Stimulated activated CD8-positive, alpha-beta memory T cell treated with anti-CD3 and anti-CD28 coated beads, Interleukin-4, amount 100 ng/mL, for 24 hours (primary cell): ENCODE results near the gene ARHGAP26.

ENCODE experiments used
- DNase-seq: peaks from one replicate; pipeline ENCODE4 v3.0.0-alpha.2; 2020; ENCODE audit warnings: low read depth

ARHGAP26 gene

DNA sequence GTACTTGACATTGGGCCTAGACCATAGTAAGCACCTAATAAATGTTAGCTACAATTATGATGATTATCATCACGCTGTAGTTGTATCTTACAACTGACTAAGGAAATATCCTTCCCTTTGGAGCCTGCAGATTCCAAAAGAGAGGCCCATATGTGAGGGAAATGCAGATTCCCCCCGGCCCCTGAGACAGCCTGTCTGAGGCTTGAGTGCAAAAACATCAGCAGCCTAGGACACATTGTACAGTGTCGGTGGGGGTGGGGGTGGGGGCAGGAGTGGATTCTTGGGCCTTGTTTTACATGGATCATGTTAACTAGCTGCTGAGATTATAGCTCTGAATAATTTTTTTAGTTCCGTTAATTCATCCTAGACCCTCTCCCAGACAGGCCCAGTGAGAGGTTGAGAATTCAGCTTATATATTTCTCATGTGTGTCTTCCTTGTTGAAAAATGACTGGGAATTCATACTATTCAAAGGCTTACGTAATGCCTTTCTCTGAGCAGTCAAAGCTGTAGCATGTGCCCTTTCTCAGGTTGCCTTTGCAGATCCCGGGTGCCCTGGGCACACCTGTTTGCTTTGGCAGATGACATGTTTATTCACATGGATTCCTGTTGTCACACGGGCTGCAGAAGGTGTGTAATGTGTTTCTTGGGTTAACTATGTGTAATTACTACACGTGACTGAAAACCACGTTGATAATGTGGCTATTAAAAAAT is 370.5 kb downstream of the ARHGAP26 start:
- no peak for DNase-seq

DNA sequence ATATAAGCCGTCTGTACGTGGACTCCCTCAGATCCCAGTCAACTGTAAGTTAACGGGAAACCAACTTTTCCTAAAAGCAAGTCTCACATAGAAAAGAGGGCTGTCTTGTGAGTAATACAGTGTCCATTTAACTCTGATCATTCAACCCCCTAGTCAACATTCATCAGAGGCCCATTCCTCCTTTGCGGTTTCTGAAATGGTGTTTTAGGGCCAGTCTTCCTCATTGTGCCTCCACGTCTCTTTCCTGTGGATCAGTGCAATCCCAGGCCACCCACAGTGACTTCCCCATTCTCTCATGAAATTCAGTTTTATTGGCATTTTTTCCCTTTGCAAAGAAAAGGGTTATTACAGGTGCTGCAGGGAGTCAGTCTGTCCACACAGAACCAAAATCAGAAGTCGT is 371.5 kb downstream of the ARHGAP26 start:
- no peak for DNase-seq

DNA sequence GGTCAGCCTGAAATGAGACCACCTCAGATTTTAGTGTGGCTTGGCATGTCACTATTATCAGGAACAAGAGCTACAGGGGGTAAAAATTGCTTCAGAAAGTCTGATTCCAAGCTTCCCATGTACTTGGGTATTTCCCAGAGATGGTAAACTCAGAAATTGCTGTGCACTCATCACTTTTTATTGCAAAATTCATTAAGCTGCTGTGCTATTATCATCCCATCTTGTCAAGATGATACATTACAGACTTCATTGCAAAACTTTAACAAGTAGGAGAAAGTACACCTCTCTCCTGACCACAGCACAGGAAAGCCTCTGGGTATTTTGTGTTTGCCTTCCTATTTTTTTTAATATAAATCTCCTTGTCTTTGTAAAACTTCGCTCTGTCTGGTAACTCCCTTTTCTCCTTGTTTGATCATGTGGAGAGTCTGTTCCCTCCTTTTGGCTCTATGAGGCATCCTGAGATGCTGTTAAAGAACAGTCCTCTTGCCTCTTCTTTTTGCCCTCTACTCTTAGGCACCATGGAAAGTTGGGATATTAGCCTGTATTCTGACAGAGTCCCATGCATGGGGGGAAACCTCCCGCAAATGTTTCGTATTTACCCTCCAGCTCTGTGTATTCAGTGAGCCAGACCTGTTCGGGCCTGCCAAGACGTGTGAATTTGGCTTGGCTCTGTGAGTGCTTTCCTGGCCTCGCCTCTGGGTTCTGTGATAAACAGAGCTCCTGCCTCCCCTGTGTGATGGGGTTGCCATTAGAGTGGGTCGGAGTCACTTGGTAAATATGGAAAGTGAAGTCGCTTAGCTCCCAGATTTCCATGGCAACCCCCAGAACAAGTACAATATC is 372.6 kb downstream of the ARHGAP26 start:
- no peak for DNase-seq

DNA sequence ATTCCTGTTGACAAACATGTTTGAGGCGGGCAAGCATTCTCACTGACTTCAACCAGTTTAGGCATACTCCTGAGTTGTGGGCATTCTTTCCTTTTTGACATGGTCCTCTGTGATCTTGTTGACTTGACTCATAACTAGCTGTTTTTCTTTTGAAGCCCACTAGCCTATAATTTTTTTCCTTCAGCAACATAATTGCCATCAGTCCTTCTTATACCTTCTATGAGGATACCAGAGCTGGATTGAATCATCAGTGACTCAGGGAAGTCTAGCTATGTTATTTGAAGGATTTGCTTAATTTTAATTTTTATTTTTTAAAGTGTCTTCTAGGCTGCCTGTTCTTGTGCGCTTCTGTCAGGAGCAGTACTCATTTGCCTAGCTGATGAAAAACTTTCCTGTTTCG is 373.8 kb downstream of the ARHGAP26 start:
- no peak for DNase-seq

DNA sequence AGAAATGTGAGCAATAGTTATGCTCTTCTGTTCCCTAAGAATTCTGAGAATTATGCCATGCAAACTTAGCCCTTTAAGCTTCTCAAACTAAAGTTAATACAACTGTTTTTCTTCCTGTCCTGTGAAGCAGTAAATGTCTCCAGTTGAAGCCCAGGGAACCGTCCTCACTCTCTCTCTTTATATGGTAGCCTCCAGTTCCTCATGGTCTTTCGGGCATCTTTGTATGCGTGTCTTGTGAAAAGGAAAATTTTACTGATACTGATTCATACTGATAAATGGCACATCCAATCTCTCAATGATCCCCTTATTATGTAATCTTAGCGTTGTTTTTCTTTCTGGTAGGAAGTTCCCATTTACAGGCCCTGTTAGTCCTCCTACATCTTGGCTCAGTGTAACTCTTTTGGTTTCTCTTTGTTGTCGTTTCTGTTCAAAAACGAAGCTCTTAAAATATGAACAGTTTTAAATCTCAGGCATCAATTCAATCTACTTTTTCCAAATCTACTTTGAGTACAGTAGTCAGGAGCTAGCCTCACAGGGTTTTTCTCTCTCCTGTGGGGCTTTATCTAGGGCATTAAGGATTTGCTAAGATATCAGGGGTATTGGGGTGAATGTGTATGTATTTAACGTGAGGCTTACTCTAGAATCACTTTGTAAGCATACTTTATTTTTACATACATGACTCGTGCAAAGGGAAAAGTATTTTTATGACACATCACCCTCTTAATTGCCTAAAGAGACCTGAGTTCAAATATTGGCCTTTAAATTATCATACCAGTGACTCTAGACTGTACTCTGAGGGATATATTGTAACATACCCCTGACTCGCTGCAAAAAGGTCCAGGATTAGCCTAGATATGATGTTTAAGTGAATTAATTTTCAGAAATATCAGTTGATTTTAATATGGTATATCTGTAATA is 375.3 kb downstream of the ARHGAP26 start:
- DNase-seq = no peak

DNA sequence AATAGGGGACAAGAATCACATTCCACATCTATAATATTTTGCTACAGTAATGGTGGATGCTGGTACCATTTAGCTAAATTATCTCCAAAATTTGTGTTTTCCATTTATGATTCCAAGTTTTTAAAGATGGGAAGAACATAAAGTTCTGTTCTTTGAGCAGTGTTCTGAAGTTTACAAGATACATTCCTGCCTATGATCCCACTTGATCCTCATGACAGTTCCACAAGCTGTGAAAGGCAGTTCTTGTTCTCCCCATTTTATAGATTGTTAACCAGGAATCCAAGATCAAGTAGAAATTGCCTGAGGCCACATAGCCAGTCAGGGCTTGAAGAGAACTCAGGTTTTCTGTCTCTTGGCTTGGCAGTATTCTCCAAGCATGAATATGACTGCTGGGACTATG is 376.0 kb downstream of the ARHGAP26 start:
- no peak for DNase-seq

DNA sequence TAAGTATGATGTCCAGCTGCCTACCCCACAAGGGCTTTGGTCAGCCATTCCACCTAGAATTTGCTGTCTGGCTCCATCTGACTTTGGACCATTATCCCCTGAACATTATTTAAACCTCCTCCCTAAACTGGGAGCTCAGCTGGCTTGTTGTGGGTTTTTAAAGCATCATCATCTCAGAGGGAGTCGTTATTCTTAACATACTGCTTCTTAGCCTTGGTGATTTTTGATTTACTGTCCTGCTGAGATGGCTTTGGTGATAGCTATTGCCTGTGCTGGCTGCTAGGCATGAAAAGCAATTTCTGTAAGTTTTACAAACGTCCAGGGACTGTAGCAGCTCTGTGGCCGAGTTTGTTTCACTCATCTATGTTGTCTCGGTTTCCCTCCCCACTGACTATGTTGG is 377.2 kb downstream of the ARHGAP26 start:
- no peak for DNase-seq

DNA sequence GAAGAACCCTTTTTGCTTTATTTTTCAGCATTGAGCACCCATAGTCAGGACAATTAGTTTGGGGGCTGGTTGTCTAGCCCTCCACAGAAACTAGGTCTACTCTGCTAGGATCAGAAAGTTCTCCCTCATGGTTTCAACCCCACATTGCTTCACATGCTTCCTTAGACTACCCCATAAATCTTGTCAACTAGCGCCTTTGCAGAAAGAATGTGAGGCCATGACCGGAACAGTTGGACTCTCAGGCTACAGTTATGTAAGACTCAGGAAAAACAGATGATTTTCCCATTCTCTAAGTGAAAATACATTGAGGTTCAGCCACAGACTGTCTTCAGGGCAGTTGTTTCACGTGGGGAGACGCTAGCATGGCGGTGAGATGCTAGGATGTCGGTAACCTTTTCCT is 377.7 kb downstream of the ARHGAP26 start:
- no peak for DNase-seq

DNA sequence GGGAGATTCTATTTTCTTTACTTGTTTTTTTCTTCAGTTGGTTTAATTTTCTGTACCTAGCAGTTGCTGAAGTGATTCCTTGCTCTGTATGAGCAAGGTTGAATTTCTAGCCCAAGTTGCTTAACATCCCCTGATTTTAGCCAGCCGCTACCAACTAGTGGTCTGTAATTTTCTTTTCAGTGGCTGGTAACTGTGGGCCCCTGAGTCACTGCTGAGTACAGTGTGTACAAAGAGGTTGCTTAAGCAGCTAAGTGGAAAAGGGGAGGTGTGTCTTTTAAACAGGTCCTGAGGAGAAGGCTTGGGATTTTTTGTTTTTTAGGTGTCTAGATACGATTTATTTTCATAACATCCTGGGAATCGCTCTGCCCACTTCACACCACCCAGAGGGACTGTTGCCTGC is 378.6 kb downstream of the ARHGAP26 start:
- no peak for DNase-seq

DNA sequence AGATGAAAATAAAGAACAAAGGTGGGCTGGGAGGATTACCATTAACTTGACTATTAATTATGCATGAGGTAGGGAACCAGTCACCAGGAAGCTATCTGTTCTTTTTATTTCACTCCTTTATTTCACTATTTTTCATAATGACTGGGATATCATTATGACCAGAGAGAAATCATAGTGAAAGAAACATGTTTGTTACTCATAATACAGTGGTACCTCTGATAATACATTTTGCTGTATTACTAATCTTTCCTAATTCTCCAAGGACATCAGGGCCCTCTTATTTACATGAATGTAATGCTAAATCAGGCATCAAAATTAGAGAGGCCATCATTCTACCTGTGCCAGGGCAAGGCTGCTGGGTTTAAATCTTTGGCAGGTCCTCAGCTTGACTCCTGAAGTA is 379.6 kb downstream of the ARHGAP26 start:
- DNase-seq = no peak

DNA sequence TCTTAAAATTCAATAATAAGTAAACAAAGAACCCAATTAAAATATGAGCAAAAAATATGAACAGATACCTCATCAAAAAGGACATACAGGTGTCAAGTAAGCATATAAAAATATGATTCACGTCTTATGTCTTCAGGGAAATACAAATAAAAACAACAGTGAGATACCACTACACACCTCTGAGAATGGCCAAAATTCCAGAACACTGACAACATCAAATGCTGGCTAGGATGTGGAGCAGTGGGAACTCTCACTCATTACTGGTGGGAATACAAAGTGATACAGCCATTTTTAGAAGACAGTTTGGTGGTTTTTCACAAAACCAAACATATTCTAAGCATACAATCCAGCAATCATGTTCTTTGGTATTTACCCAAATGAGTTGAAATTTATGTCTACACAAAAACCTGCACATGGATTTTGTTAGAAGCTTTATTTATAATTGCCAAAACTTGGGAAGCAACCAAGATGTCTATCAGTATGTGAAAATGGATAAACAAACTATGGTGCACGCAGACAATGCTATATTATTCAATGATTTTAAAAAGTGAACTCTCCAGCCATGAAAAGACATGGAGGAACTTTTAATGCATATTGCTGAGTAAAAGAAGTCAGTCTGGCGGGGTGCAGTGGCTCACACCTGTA is 381.0 kb downstream of the ARHGAP26 start:
- no peak for DNase-seq

DNA sequence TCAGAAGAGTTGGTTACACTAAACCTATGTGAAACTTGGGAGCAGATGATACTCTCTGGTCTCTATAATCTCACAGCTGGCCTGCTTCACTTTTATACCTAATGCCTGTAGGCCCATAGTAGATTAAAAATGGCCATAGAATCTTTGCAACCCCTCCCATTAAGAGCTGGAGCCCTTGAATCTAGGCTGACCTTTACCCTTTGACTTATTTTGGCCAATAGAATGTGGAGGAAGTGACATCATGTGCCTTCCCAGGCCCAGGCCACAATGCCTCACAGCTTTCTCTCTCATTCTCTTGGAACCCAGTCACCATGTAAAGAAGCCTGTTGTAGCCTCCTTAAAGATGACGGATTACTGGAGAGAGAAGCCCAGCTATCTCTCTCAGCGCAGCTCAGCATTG is 382.3 kb downstream of the ARHGAP26 start:
- DNase-seq = no peak

DNA sequence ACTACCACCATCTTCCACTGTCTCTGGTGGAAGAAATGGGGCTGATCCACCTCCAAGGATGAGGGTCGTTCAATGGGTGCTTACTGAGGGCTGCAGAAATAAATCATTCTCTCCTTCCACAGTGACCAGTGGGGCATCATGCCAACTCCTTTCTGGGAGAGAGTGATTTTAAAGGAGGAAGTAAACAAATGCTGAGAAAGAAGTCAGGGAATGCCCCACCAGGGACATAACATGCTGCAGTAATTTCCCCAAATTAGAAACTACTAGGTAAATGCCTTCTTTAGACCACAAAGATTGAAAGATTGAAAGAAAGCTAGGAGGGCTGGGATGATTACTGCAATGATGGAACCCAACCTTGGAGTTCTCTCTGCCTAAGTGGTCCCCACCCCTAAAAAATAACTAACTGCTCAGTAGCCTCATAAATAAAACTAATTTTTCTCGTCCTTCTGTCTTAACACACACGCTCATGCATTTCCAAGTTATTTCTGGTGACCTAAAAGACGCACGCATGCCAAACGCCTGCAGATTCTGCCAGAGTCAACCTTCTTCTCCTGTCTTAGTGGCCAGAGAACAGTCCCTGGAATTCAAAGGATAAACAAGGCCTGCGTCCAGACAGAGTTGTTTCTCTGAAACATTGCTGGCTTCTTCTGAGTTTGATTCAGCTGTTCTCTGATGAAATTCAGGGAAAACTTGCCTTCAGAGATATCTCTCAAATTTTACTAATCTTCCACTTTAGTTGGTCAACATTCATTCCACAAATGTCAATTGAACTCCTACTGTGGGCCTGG is 383.3 kb downstream of the ARHGAP26 start:
- no peak for DNase-seq

DNA sequence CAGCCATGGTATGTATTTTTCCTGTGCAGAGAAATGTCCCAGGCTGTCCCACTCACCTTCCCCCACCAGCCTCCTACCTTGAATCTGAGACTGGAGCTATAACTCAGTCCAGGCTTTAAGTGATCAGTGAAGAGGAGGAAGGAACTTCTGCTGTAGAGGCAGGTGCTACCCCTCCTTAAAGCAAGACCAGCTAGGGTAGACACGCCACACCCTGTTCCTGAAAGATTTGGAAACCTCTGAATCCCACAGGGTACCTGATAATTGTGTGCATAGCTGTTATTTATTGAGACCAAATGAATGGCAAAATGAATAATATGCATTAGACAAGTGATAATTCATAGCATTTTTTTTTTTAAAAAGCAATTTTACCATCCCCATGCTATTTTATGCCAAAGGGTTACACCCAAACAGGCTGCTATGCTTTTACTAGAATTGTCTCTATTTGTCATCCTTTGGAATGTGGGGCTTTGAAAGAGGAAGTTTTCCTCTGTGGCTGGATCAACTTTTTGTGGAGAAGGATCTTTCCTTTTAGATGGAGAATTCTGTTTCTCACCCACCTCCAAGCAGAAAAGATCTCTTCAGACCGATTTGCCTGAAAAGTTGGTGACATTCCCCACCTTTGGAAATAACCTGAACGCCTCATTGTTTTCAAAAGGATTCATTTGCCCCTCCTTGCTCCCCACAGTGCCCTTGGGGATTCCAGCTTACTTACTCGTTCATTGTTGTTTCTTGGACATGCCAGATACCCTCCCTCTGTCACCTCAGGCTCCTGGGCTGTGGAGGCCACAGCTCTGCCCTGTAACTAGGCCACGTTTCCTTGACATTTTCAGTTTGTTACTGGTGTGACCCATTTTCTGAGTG is 384.6 kb downstream of the ARHGAP26 start:
- no peak for DNase-seq

DNA sequence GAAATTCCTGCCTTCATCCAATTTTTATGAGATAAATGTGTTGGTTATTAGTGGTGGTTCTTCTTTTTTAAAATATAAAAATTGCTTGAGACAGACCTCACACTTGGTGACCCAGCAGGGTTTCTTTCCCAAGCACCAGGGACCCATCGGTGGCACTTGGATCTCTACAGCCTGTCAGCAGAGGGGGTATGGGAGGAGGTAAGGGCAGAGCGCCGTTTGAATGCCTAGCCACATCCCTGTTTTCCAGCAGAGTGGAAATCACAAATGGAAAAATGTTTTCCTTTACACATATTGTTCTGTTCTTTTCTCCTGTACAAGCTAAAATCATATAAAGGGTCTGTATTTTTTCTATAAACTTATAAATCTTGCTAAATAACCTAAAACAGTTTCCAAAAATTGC is 385.3 kb downstream of the ARHGAP26 start:
- no peak for DNase-seq

DNA sequence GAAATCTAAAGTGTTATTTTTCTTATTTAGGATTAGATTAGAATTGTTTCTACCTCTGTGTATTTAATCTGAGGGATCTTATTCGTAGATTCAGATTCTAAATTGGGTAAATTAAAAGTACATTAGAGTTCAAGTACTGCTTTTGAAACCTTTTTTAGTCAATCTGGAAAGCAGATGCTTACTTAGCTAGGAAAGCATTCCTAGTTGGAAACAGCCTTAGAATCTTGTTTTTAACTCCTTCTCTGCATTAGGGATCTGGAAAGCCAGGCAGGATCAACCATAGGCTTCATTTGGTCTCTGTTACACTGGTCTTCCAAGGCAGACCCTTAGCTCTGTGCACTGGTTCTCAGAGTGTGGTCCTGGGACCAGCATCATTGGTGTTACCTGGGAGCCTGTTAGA is 385.9 kb downstream of the ARHGAP26 start:
- no peak for DNase-seq

DNA sequence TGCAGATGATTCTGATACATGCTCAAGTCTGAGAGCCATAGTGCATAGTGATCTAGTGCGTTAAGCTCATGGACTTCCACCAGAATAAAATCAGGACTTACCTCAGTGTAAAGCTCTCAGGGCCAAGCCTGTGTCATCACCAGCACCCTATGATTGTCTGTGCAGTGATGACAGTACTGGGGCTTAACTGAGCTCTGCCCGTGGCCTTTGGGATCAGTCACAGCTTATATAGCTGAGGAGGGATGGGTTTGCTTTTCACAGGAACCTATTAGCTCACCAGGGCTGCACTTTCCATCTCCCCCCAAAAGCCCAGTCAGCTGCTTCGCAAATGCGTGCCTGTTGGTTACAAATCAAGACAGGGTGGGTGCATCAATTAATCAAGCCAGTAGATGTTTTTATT is 386.4 kb downstream of the ARHGAP26 start:
- no peak for DNase-seq

DNA sequence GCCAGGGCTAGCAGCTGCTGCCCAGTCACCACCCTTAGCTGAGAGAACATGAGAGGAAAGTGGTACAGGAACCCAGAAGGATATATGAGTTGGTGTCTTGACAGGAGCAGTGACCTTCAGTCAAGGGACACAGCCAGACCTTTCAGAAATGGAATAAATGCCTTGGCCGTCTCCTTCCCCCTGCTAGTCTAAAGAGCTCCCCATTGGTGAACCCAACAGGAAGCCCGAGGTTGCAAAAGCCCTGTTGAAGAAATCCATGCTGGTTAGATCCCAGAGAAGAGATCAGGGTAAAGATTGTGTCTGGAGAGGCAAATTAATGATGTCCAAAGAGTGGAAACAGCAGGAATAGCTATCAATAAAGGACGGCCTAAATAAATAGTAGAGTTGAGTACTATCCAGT is 388.9 kb downstream of the ARHGAP26 start:
- no peak for DNase-seq

DNA sequence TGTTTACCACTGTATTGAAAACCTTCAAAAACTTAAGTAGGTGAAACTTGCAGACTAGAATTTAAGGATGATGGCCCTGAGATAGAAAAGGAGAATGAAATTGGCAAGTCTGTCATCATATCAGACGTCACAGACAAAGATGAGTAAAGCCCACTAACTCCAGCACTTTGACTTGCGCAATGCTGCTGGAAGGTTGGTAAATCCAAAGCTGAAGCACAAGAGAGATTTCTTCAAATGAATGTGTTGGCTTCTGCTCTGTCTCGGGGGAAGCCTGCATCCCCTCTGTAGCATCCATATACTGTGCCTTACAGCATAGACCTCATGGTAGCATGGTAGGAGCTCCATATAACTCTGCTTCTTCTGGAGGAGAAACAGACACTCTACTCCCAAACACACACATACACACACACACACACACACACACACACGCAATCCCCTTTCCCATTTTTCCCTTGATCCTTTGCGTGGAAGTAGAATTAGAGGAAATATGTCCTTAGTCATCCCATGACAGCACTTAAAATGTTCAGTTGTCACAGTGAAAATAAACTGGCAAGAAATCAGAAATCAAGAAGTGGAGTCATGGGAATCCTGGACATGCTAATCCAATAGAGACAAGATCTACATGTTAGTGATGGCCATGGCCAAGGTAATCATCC is 391.8 kb downstream of the ARHGAP26 start:
- no peak for DNase-seq

DNA sequence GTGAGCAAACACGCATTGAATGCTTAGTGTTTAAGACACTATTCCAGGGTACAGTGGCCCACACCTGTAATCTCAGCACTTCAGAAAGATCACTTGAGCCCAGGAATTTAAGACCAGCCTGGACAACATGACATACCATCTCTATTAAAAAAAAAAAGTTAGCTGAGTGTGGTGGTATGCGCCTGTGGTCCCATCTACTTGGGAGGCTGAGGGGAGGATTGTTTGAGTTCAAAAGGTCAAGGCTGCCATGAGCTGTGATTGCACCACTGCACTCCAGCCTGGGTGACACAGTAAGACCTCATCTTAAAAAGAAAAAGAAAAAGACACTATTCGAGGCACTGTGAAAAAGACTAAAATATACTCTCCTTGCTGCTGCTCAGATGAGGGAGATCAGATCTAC is 392.6 kb downstream of the ARHGAP26 start:
- DNase-seq = no peak
